Measurements from ENCODE around the gene RPL31.

DNA sequence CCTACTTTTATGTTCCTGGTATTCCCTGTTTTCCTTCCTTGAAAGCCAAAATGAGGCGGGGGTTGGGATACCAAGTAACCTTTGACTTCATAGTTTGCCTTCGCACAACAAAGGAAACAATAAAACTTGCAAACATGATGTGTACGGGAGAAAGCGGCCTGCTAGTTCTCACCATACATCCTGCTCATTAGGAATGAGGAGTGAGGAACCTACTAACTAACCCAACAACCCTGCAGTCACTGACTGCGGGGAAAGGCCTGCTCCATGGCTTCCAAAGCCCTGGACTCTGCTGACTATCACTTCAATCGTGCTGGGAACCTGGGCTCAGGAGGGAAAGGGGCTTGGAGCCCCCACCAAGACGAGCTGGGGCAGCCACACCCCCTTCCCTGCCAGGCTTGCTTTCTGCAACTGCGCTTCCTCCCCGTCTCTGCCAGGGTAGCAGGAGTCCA is 24.2 kb downstream of the RPL31 start:
- no peak for TF ChIP-seq YY1 (IDR thresholded peaks at IDR 0.05; ENCODE audit: insufficient read depth, insufficient read length)
- TF ChIP-seq ZNF274 (IDR thresholded peaks at IDR 0.05; ENCODE audit: low read depth, low read length) = no peak
- TF ChIP-seq SUZ12 (IDR thresholded peaks at IDR 0.05; ENCODE audit: extremely low read depth, insufficient read depth, insufficient read length) = no peak

All from NT2/D1 (cell line).